ENCODE data around the gene ACTR1A.

ACTR1A gene

DNA sequence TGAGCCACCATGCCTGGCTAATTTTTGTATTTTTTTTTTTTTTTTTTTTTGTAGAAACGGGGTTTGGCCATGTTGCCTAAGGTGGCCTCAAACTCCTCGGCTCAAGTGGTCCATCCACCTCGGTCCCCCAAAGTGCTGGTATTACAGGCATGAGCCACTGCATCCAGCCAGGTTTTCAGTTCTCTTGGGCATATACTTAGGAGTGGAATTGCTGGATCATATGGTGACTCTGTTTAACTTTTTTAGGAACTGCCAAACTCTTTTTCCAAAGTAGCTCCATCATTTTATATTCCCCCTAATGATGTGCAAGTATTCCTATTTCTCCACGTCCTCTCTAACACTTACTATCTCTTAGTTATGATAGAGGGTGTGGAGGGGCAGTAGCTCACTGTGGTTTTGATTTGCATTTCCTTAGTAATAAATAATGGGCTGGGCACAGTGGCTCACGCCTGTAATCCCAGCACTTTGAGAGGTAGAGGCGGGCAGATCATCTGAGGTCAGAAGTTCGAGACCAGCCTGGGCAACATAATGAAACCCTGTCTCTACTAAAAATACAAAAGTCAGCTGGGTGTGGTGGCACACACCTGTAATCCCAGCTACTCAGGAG lies 42.9 kb upstream of the ACTR1A start:
- no peak overlapping the region for H3K4me3 ChIP-seq (ENCODE audit: low read depth, low read length)
- peaks cover 5% of the 10 kb centered on the region for H3K36me3 ChIP-seq (replicated peaks)
- TF ChIP-seq, protein P1, sequence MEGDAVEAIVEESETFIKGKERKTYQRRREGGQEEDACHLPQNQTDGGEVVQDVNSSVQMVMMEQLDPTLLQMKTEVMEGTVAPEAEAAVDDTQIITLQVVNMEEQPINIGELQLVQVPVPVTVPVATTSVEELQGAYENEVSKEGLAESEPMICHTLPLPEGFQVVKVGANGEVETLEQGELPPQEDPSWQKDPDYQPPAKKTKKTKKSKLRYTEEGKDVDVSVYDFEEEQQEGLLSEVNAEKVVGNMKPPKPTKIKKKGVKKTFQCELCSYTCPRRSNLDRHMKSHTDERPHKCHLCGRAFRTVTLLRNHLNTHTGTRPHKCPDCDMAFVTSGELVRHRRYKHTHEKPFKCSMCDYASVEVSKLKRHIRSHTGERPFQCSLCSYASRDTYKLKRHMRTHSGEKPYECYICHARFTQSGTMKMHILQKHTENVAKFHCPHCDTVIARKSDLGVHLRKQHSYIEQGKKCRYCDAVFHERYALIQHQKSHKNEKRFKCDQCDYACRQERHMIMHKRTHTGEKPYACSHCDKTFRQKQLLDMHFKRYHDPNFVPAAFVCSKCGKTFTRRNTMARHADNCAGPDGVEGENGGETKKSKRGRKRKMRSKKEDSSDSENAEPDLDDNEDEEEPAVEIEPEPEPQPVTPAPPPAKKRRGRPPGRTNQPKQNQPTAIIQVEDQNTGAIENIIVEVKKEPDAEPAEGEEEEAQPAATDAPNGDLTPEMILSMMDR (IDR thresholded peaks at IDR 0.05; ENCODE audit: low read depth, low read length, missing control alignments), result no peak
- DNase-seq, result no peak
- H3K27ac ChIP-seq, result no peak overlapping the region
- in situ Hi-C loops (cut with HindIII; ENCODE audit: low pct_ligation_motif_present, low sequenced_read_pairs), result no loop called here
- H3K27me3 ChIP-seq (replicated peaks), result no peaks in the 10 kb centered on the region

GRCh38 chr10:102542800-102543418 lies 40.4 kb upstream of the ACTR1A start:
- DNase-seq, result no peak
- H3K4me3 ChIP-seq (ENCODE audit: low read depth, low read length), result no peak overlapping the region
- in situ Hi-C loops (cut with HindIII; ENCODE audit: low pct_ligation_motif_present, low sequenced_read_pairs), result no loop called here
- no peak overlapping the region for H3K27ac ChIP-seq
- H3K36me3 ChIP-seq (replicated peaks), result no peaks in the 10 kb centered on the region
- H3K27me3 ChIP-seq (replicated peaks), result no peaks in the 10 kb centered on the region
- TF ChIP-seq, protein P1 (IDR thresholded peaks at IDR 0.05; ENCODE audit: low read depth, low read length, missing control alignments), result no peak

GRCh38 chr10:102540023-102540422 lies 37.5 kb upstream of the ACTR1A start:
- Histone ChIP-seq H3K36me3 (replicated peaks) (no peaks in the 10 kb centered on the region), H3K27me3 (replicated peaks) (no peaks in the 10 kb centered on the region), H3K27ac (no peak overlapping the region), H3K4me3 (ENCODE audit: low read depth, low read length) (no peak overlapping the region)
- TF ChIP-seq, protein P1 (IDR thresholded peaks at IDR 0.05; ENCODE audit: low read depth, low read length, missing control alignments), result peak; percentile 70
- peak; percentile 23 for DNase-seq
- in situ Hi-C loops (cut with HindIII; ENCODE audit: low pct_ligation_motif_present, low sequenced_read_pairs), result no loop called here

DNA sequence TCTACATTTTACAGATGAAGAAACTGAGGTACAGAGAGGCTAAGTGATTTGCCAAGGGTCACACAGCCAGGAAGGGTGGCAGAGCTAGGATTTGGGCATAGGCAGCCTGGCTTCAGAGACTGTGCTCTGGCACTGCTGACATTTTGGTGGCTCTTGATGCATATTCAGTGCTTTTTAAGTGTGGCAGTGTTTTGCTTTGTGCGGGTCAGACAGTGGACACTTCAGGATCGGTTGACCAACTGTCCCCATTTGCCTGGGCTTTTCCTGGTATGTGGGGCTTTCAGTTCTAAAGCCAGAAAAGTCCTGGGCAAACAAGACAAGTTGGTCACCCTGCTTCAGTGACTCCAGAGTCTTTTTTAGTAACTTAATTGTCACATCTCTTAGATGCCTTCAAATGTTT lies 36.3 kb upstream of the ACTR1A start:
- no peak overlapping the region for H3K27ac ChIP-seq
- H3K27me3 ChIP-seq (replicated peaks), result no peaks in the 10 kb centered on the region
- H3K4me3 ChIP-seq (ENCODE audit: low read depth, low read length), result no peak overlapping the region
- H3K36me3 ChIP-seq (replicated peaks), result no peaks in the 10 kb centered on the region
- in situ Hi-C loops (cut with HindIII; ENCODE audit: low pct_ligation_motif_present, low sequenced_read_pairs), result no loop called here
- DNase-seq, result no peak
- TF ChIP-seq, protein P1 (IDR thresholded peaks at IDR 0.05; ENCODE audit: low read depth, low read length, missing control alignments), result no peak

DNA sequence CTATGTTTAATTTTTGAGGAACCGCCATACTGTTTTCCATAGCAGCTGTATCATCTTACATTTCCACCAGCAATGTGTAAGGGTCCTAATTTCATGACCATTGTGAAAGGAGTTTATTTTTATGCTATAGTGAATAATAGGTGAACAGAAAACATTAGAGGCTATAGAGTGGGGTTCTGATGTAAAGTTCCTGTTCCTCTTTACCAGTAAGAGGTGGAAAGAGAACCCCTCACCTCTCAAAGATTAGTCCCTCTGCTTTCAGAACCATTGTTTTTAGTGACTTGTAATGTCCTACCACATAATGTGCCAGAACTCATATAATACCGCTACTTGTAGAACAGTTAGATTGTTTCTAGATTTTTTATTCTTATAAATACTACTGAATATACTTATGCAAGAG lies 35.4 kb upstream of the ACTR1A start:
- in situ Hi-C loops (cut with HindIII; ENCODE audit: low pct_ligation_motif_present, low sequenced_read_pairs), result no loop called here
- no peak overlapping the region for H3K4me3 ChIP-seq (ENCODE audit: low read depth, low read length)
- no peaks in the 10 kb centered on the region for H3K27me3 ChIP-seq (replicated peaks)
- TF ChIP-seq, protein P1 (IDR thresholded peaks at IDR 0.05; ENCODE audit: low read depth, low read length, missing control alignments), result no peak
- H3K27ac ChIP-seq, result no peak overlapping the region
- no peak for DNase-seq
- no peaks in the 10 kb centered on the region for H3K36me3 ChIP-seq (replicated peaks)

DNA sequence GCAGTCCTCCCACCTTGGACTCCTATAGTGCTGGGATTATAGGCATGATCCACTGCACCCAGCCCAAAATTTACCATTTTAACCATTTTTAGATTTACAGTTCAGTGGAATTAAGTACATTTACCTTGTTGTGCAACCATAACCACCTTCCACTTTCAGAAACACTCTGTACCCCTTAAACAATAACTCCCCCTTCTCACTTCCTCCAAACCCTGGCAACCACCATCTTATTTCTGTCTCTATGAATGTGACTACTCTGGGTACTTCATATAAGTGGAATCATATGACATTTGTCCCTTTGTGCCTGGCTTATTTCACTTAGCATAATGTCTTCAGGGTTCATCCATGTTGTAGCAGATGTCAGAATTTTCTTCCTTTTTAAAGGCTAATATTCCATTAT lies 34.9 kb upstream of the ACTR1A start:
- in situ Hi-C loops (cut with HindIII; ENCODE audit: low pct_ligation_motif_present, low sequenced_read_pairs), result no loop called here
- no peak overlapping the region for H3K4me3 ChIP-seq (ENCODE audit: low read depth, low read length)
- H3K27ac ChIP-seq, result no peak overlapping the region
- no peak for DNase-seq
- TF ChIP-seq, protein P1 (IDR thresholded peaks at IDR 0.05; ENCODE audit: low read depth, low read length, missing control alignments), result no peak
- no peaks in the 10 kb centered on the region for H3K36me3 ChIP-seq (replicated peaks)
- H3K27me3 ChIP-seq (replicated peaks), result no peaks in the 10 kb centered on the region

Measured in brain microvascular endothelial cell (primary cell).